Ishikawa (cell line): Measurements from ENCODE around the gene NECAP2.

Experiments
- CEBPB ChIP-seq: IDR thresholded peaks from 2 replicates; pipeline ENCODE4 v1.6.1; 2012
- CREB1 ChIP-seq: IDR thresholded peaks from 2 replicates; pipeline ENCODE4 v1.6.1; 2012; ENCODE audit warnings: low read depth
- EGR1 ChIP-seq: IDR thresholded peaks from 2 replicates; pipeline ENCODE4 v1.6.1; 2012
- EP300 ChIP-seq: IDR thresholded peaks from 2 replicates; pipeline ENCODE4 v1.6.1; 2012; ENCODE audit warnings: borderline replicate concordance
- REST ChIP-seq: IDR thresholded peaks from 2 replicates; pipeline ENCODE4 v1.6.1; 2012; ENCODE audit warnings: low read depth, mild to moderate bottlenecking
- TAF1 ChIP-seq: IDR thresholded peaks from 2 replicates; pipeline ENCODE4 v1.6.1; 2012; ENCODE audit warnings: low read depth, mild to moderate bottlenecking
- TCF12 ChIP-seq: IDR thresholded peaks from 2 replicates; pipeline ENCODE4 v1.6.1; 2012; ENCODE audit warnings: low read depth
- USF1 ChIP-seq: IDR thresholded peaks from 2 replicates; pipeline ENCODE4 v1.6.1; 2012
- YY1 ChIP-seq: IDR thresholded peaks from 2 replicates; pipeline ENCODE4 v1.6.1; 2012; ENCODE audit warnings: low read depth
- ZBTB7A ChIP-seq: IDR thresholded peaks from 2 replicates; pipeline ENCODE4 v1.6.1; 2012; ENCODE audit warnings: low read depth
- TF ChIP-seq, protein P1 (sequence below): IDR thresholded peaks from 2 replicates; pipeline ENCODE4 v1.6.1; 2012

GRCh38 chr1:16410803-16411202, 29.7 kb upstream of the NECAP2 start:
- TF ChIP-seq TAF1: no peak
- TF ChIP-seq ZBTB7A: no peak
- TF ChIP-seq YY1: no peak
- no peak for TF ChIP-seq EGR1
- TF ChIP-seq EP300: no peak
- TF ChIP-seq REST: no peak
- TF ChIP-seq CREB1: no peak
- no peak for TF ChIP-seq CEBPB
- no peak for TF ChIP-seq TCF12
- TF ChIP-seq, protein P1, sequence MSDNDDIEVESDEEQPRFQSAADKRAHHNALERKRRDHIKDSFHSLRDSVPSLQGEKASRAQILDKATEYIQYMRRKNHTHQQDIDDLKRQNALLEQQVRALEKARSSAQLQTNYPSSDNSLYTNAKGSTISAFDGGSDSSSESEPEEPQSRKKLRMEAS: no peak
- no peak for TF ChIP-seq USF1
